ENCODE measurements around the gene HNRNPU. TPM values are rescaled to one million over a fixed set of nuclear protein-coding genes. Genes with fewer than 3 reads are reported as not detected.
"Not testable (repeated sequence)": the region's sequence is repeated elsewhere in the genome, so short reads cannot be mapped to it uniquely, and the experiment has no call there.

HNRNPU gene
- polyA plus RNA-seq, 5 donors, result 452 to 688 (median 630) TPM

GRCh38 chr1:244843148-244843978 is 21.0 kb downstream of the HNRNPU start:
- DNase-seq, result no peak

GRCh38 chr1:244841273-244841927 is 22.9 kb downstream of the HNRNPU start:
- DNase-seq, result no peak

- no peak for DNase-seq
These were observed 24.0 kb downstream of the HNRNPU start for GRCh38 chr1:244840219-244840794.

GRCh38 chr1:244839656-244840055 is 24.7 kb downstream of the HNRNPU start:
- DNase-seq, result no peak

GRCh38 chr1:244837597-244838258 is 26.6 kb downstream of the HNRNPU start:
- no peak for DNase-seq

- peak in 1 of 2 donors; percentile 31 for DNase-seq
These were observed 27.8 kb downstream of the HNRNPU start for GRCh38 chr1:244836584-244836983.

- DNase-seq, result peak in 1 of 2 donors; percentile 36
These were observed 28.2 kb downstream of the HNRNPU start for GRCh38 chr1:244836135-244836521.

GRCh38 chr1:244835276-244836134 is 28.8 kb downstream of the HNRNPU start, which contains the start of gene COX20:
COX20 (plus strand) TSS chr1:244835658; CDS start chr1:244835715, 57 bp downstream.
- DNase-seq, result peak in 1 of 2 donors; percentile 98

GRCh38 chr1:244834543-244835275 is 29.6 kb downstream of the HNRNPU start:
- DNase-seq, result peak; percentile 95 to 96

- DNase-seq, result peak; percentile 73 to 79
These were observed 30.4 kb downstream of the HNRNPU start for GRCh38 chr1:244833734-244834542.

GRCh38 chr1:244833260-244833659 is 31.1 kb downstream of the HNRNPU start:
- DNase-seq, result not testable (repeated sequence)

- DNase-seq, result no peak
These were observed 33.7 kb downstream of the HNRNPU start for GRCh38 chr1:244830639-244831038.

- DNase-seq, result no peak
These were observed 37.6 kb downstream of the HNRNPU start for GRCh38 chr1:244826712-244827111.

GRCh38 chr1:244822878-244823277 is 41.5 kb downstream of the HNRNPU start:
- DNase-seq, result no peak

GRCh38 chr1:244821134-244821533 is 43.2 kb downstream of the HNRNPU start:
- no peak for DNase-seq

- DNase-seq, result no peak
These were observed 44.2 kb downstream of the HNRNPU start for GRCh38 chr1:244820131-244820530.

GRCh38 chr1:244817415-244817894 is 46.9 kb downstream of the HNRNPU start:
- no peak for DNase-seq

GRCh38 chr1:244815600-244816099 is 48.7 kb downstream of the HNRNPU start:
- DNase-seq, result no peak

- DNase-seq, result no peak
These were observed 51.0 kb downstream of the HNRNPU start for GRCh38 chr1:244813327-244813726.
